GM18502 (cell line): ENCODE data around the gene PRR30.

Source experiments
- ATAC-seq: cut with Tn5 transposase; IDR thresholded peaks from one replicate; pipeline ENCODE4 v1.9.1; 2021; ENCODE audit warnings: mild to moderate bottlenecking; ENCODE audit not compliant: unreplicated experiment, poor library complexity

The PRR30 gene

DNA sequence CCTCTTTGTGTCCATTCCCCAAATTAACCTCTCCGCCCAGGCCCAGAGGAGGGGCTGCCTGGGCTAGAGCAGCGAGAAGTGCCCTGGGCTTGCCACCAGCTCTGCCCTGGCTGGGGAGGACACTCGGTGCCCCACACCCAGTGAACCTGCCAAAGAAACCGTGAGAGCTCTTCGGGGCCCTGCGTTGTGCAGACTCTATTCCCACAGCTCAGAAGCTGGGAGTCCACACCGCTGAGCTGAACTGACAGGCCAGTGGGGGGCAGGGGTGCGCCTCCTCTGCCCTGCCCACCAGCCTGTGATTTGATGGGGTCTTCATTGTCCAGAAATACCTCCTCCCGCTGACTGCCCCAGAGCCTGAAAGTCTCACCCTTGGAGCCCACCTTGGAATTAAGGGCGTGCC is 39.2 kb downstream of the PRR30 start:
- ATAC-seq: no peak

- no peak for ATAC-seq
These were observed 39.8 kb downstream of the PRR30 start for GRCh38 chr2:27099334-27099955.

DNA sequence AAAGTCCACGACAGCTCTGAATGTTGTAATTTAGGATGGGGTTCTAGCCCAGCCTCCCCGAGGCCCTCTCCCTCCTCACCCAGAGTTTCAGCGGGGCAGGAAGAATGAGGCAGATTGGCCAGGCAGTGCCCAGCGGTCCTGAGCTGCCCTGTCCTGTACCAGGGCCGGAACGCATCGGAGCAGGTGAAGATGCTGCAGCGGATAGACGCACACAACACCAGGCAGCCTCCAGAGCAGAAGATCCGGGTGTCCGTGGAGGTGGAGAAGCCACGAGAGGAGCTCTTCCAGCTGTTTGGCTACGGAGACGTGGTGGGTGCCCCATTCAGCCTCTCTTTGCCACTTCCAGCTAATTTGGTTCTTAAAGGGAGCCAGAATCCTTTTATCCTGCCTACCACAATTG is 41.9 kb downstream of the PRR30 start:
- no peak for ATAC-seq

- no peak for ATAC-seq
These were observed 42.4 kb downstream of the PRR30 start for GRCh38 chr2:27096748-27097297.

GRCh38 chr2:27095745-27096651 is 43.2 kb downstream of the PRR30 start:
- no peak for ATAC-seq

DNA sequence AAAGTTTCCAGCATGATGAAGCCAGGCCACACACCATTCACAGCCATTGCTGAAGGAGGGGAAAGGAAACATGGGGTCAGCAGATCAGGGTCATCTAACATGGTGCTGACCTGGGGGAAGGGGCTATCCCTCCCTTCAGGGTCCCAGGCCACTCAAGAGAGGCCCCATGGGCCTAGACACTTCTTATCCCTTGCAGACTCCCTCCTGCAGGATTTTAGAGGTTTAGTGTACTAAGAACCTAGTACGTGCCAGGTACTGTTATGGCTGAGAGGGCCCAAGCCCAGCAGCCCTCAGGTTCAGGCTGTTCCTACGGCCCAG is 43.8 kb downstream of the PRR30 start:
- no peak for ATAC-seq

DNA sequence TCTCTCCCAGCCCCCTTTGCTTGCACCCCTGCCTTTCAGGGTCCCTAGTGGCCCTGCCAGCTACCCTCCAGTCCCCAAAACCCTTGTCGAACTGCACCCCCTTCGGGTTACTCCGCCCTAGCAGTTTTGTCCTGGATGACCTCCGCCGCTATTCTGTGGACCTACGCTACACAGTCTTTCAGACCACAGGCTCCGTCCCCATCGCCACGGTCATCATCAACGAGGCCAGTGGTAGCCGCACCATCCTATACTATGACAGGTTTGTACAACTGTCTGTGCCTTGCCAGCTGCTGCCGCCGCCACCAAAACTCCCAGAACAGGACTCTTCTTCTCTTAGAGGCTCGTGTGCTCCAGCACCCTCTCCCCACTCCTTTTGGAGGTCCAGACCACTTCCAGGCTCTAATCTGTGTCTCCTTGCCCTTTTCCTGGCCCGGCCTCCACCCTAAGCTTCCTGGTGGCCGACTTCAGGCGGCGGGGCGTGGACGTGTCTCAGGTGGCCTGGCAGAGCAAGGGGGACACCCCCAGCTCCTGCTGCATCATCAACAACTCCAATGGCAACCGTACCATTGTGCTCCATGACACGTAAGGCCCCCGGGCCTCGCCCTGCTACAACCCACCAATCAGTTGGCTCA is 44.7 kb downstream of the PRR30 start:
- no peak for ATAC-seq

DNA sequence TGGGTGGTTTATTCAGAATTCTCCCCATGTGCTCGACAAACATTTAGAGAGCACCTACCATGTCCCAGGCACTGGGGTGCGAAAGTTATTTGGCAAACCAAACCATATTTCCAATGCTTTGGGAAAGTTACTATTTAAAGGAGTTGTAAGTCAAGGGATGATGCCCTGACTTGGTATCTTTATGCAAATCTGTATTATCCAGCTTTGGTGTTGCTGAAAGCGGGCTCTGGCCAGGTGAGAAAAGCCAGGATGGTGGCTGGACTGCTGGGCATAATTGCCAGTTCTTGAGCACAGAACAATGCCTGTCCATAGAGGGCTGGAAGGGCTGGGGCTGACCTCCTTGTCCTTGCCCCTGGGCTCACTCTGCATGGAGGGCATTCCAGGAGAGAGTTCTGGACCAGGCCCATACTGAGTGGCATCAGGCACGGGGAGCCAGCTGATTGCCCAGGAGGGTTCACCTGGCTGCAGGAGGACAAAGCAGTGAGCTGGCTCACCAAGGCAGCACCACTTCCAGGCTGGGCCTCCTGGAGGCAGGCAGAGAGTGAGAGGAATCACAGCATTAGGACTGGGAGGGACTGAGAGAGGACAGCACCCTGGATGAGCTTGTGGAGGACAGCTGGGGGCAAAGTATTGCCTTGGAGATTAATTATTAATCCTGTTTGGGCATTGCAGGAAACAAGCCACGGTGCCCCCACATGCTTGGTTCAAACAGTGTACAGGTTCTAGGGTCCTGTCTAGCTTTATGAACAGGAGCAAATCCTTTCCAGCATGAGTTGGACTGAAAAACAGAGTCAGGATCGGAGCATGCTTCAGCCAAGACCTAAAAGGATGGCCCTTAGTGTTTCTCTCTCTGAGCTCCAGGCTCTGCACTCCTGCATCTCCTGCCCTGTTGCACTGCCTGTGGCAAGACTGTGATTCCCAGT is 45.5 kb downstream of the PRR30 start:
- ATAC-seq: no peak

GRCh38 chr2:27092696-27093429 is 46.3 kb downstream of the PRR30 start:
- no peak for ATAC-seq

GRCh38 chr2:27091746-27092695 is 47.2 kb downstream of the PRR30 start:
- no peak for ATAC-seq

DNA sequence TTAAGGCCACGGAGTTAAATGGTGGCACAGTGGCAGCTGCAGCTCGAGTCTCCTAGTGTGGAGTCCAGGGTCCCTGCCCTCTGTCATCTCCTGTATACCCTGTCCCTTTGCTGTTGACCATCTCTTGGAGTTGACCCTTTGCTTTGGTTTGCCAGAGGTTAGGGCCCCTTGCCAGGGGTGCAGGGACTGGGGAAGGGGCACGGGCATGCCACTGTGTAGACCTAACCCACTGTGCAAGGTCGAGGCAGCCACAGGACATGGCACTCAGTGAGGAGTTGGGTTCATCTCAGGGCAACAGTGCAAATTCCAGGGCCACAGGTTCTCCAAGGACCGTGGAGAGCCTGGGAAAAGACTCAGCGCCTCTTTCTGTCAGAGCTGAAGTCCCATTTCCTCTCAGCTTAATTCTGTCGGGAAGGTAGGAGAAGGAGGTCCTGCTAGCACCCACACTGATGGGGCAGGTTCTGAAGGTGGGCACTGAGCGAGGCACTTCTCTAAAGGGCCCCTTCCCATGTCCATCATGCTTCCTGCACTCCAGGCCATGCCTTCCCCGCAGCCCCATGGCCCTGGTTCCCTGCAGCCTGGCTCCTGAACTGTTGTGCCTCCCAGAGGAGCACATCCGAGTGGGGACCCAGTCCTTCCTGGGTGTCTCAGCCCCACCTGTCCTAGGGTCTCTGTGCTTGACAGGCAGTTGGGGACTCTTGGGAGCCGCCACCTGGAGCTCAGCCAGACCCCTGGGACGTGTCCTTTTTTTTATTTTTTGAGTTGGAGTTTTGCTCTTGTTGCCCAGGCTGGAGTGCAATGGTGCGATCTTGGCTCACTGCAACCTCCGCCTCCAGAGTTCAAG is 49.9 kb downstream of the PRR30 start:
- no peak for ATAC-seq

DNA sequence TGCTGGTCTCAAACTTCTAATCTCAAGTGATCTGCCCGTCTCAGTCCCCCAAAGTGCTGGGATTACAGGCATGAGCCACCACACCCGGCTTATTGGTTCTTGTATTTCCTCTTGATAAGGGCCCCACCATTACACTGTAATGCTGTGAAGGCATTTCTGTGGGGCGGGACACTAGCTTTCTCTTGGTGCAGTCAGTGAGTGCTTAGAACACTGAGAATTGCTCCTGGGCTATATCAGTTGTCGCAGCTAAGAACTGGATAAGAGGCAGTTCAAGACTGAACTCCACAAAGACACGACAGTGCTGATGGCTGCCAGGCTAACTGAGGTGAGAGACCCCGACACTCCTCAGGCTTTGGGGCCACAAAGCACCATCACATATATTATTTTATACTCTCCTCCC is 50.6 kb downstream of the PRR30 start:
- ATAC-seq: no peak

DNA sequence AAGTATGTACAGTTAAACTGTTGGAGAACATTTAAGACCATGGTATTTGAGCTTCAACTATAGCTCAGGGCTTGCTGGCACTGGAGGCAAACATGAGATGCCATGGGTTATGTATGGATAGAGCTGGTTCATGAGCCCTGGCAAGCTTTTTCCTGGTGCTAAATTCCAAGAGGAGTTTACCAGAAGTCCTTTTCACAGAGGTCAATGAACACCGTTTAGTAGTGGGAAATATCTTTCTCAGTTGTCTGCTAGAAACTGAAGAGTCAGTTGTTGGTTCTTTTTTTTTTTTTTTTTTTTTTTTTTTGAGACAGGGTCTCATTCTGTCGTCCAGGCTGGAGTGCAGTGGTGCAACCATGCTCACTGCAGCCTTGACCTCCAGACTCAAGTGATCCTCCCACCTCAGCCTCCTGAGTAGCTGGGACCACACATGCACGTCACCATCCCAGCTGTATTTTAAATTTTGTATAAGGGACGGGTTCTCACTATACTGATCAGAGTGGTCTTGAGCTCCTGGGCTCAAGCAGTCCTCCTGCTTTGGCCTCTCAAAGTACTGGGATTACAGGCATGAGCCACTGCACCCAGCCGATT is 51.3 kb downstream of the PRR30 start:
- ATAC-seq: no peak
